H1 (cell line): ENCODE data around the gene OR10A7. TPM values are rescaled to one million over a fixed set of nuclear protein-coding genes. Genes with fewer than 3 reads are reported as not detected.

ENCODE experiments used
- BACH1 ChIP-seq: IDR thresholded peaks from 2 replicates; pipeline ENCODE4 v1.6.1; 2012; ENCODE audit warnings: low read length, improper control_type of control experiment
- BCL11A ChIP-seq, 2 experiments: IDR thresholded peaks; one replicate each; pipeline ENCODE4 v1.6.1; 2011; ENCODE audit warnings: low read depth in 2 of 2, low read length in 2 of 2, mild to moderate bottlenecking in 2 of 2
- JUN ChIP-seq: IDR thresholded peaks from 2 replicates; pipeline ENCODE4 v1.6.1; 2011; ENCODE audit warnings: low read depth, mild to moderate bottlenecking, improper control_type of control experiment, low read length
- JUND ChIP-seq: IDR thresholded peaks from 2 replicates; pipeline ENCODE4 v1.6.1; 2011; ENCODE audit warnings: mild to moderate bottlenecking, improper control_type of control experiment, low read length
- RAD21 ChIP-seq, 2 experiments: IDR thresholded peaks in 1 of 2; conservative IDR thresholded peaks in 1 of 2; 2 replicates each; pipeline ENCODE4 v1.6.1; 2011; ENCODE audit warnings: low read depth in 2 of 2, low read length in 2 of 2, improper control_type of control experiment in 1 of 2, inconsistent platforms in 1 of 2, mild to moderate bottlenecking in 1 of 2, moderate library complexity in 1 of 2
- SP4 ChIP-seq: IDR thresholded peaks from 2 replicates; pipeline ENCODE4 v1.6.1; 2012; ENCODE audit warnings: low read length, inconsistent platforms
- polyA plus RNA-seq, 7 experiments: library from polyadenylated mRNA; depleted of rRNA in 3 of 7; stranded (reverse) in 5 of 7; unstranded in 2 of 7; fragments of >200 nt in 5 of 7; fragments of 200-250 nt in 2 of 7; gene quantifications; 1 replicate in 5 of 7; 2 replicates in 1 of 7; 4 replicates in 1 of 7; pipeline versions ENCODE4 v1.2.1 to v1.2.3, GENCODE V29; 2011 to 2013; ENCODE audit warnings: missing spikeins in 2 of 7, mixed read lengths in 2 of 7
- total RNA-seq: library from RNA; stranded (reverse); fragmentation: NEBNext Ultra II Directional; extraction: Animal tissue kit (Norgen Biotek cat#: 25700); gene quantifications from 2 replicates; pipeline ENCODE4 v1.2.1, GENCODE V29; 2021

The OR10A7 gene
- total and polyA plus RNA-seq, 2 of the 8 experiments (the other 6 are each of a cell fraction or from before 2014, with no cell fraction given): not detected

- no peak for TF ChIP-seq BACH1
- TF ChIP-seq JUND: no peak
- TF ChIP-seq BCL11A (IDR thresholded peaks at IDR 0.05; ENCODE audit: low read depth in 2 of 2, low read length in 2 of 2): no peak
- TF ChIP-seq JUN: no peak
- TF ChIP-seq RAD21 (IDR thresholded peaks at IDR 0.05 in 1 of 2, conservative IDR thresholded peaks at IDR 0.05 in 1 of 2; ENCODE audit: low read depth in 2 of 2, low read length in 2 of 2): no peak
- TF ChIP-seq SP4: no peak
Observed at GRCh38 chr12:55258303-55258702, 37.5 kb downstream of the OR10A7 start (continued).

Other genes with a start within 250 kb of the OR10A7 start
- not detected in 2 replicates for gene TESPA1, start 236.3 kb upstream of the OR10A7 start, total RNA-seq
- not detected in 2 replicates for gene TESPA1, start 236.3 kb upstream of the OR10A7 start, polyA plus RNA-seq (2011; rRNA removed)
- not detected in 2 replicates for gene NEUROD4, start 201.1 kb upstream of the OR10A7 start, total RNA-seq
- not detected in 2 replicates for gene NEUROD4, start 201.1 kb upstream of the OR10A7 start, polyA plus RNA-seq (2011; rRNA removed)
- gene OR9K2, start 94.6 kb upstream of the OR10A7 start, total RNA-seq: not detected in 2 replicates
- gene OR9K2, start 94.6 kb upstream of the OR10A7 start, polyA plus RNA-seq (2011; rRNA removed): not detected in 2 replicates
- gene OR6C74, start 23.6 kb downstream of the OR10A7 start, total RNA-seq: not detected in 2 replicates
- not detected in 2 replicates for gene OR6C74, start 23.6 kb downstream of the OR10A7 start, polyA plus RNA-seq (2011; rRNA removed)
- gene OR6C6, start 75.5 kb downstream of the OR10A7 start, total RNA-seq: not detected in 2 replicates
- gene OR6C6, start 75.5 kb downstream of the OR10A7 start, polyA plus RNA-seq (2011; rRNA removed): not detected in 2 replicates
- gene OR6C1, start 93.3 kb downstream of the OR10A7 start, total RNA-seq: not detected in 2 replicates
- gene OR6C1, start 93.3 kb downstream of the OR10A7 start, polyA plus RNA-seq (2011; rRNA removed): not detected in 2 replicates
- not detected in 2 replicates for gene OR6C3, start 109.7 kb downstream of the OR10A7 start, total RNA-seq
- gene OR6C3, start 109.7 kb downstream of the OR10A7 start, polyA plus RNA-seq (2011; rRNA removed): not detected in 2 replicates
- gene OR6C75, start 141.9 kb downstream of the OR10A7 start, total RNA-seq: not detected in 2 replicates
- gene OR6C75, start 141.9 kb downstream of the OR10A7 start, polyA plus RNA-seq (2011; rRNA removed): not detected in 2 replicates
- not detected in 2 replicates for gene OR6C65, start 179.5 kb downstream of the OR10A7 start, total RNA-seq
- not detected in 2 replicates for gene OR6C65, start 179.5 kb downstream of the OR10A7 start, polyA plus RNA-seq (2011; rRNA removed)
- gene OR6C76, start 205.2 kb downstream of the OR10A7 start, total RNA-seq: not detected in 2 replicates
- gene OR6C76, start 205.2 kb downstream of the OR10A7 start, polyA plus RNA-seq (2011; rRNA removed): not detected in 2 replicates
- not detected in 2 replicates for gene OR6C2, start 223.1 kb downstream of the OR10A7 start, total RNA-seq
- not detected in 2 replicates for gene OR6C2, start 223.1 kb downstream of the OR10A7 start, polyA plus RNA-seq (2011; rRNA removed)
- not detected in 2 replicates for gene OR6C70, start 249.1 kb downstream of the OR10A7 start, total RNA-seq
- not detected in 2 replicates for gene OR6C70, start 249.1 kb downstream of the OR10A7 start, polyA plus RNA-seq (2011; rRNA removed)